GM12891 (cell line): Measurements from ENCODE around the gene CDK15.

ENCODE experiments used
- POLR2AphosphoS5 ChIP-seq: IDR thresholded peaks from 2 replicates; pipeline ENCODE4 v1.6.1; 2011; ENCODE audit warnings: low read depth, low read length, control low read depth
- TAF1 ChIP-seq: IDR thresholded peaks from 2 replicates; pipeline ENCODE4 v1.6.1; 2011; ENCODE audit warnings: low read depth, low read length, control low read depth

GRCh38 chr2:201860636-201861066, 54.3 kb downstream of the CDK15 start:
- no peak for TF ChIP-seq POLR2AphosphoS5
- TF ChIP-seq TAF1 = no peak
